Activated T-helper 17 cell treated with anti-CD3 and anti-CD28 coated beads, Interleukin-2, amount 50 U/mL, for 72 hours (primary cell): ENCODE results near the gene SAMD1. TPM values are rescaled to one million over a fixed set of nuclear protein-coding genes. Genes with fewer than 3 reads are reported as not detected.
"Not testable (repeated sequence)": the region's sequence is repeated elsewhere in the genome, so short reads cannot be mapped to it uniquely, and the experiment has no call there.

Experiments
- ATAC-seq: fragments of 150-1000 bp; cut with Tn5 transposase; replicated peaks from 2 replicates; pipeline ENCODE4 v1.10.0; 2021; ENCODE audit warnings: mild to moderate bottlenecking, moderate library complexity
- H3K27ac Mint-ChIP-seq: one replicate; pipeline ENCODE4 v1.8.0; 2022; ENCODE audit warnings: mixed read lengths
- H3K27me3 Mint-ChIP-seq: one replicate; pipeline ENCODE4 v1.8.0; 2022; ENCODE audit warnings: mixed read lengths
- H3K36me3 Mint-ChIP-seq: one replicate; pipeline ENCODE4 v1.8.0; 2022; ENCODE audit warnings: low read depth, mild to moderate bottlenecking, mixed read lengths
- H3K4me1 Mint-ChIP-seq: one replicate; pipeline ENCODE4 v1.8.0; 2022; ENCODE audit warnings: mixed read lengths
- H3K4me3 Mint-ChIP-seq: one replicate; pipeline ENCODE4 v1.8.0; 2022; ENCODE audit warnings: mild to moderate bottlenecking, mixed read lengths
- H3K9me3 Mint-ChIP-seq: one replicate; pipeline ENCODE4 v1.8.0; 2022; ENCODE audit warnings: mixed read lengths
- total RNA-seq, 2 donors: library from RNA; stranded (reverse); gene quantifications; one replicate each; pipeline ENCODE4 v1.2.3, GENCODE V29; 2022

Gene SAMD1
- total RNA-seq, 2 donors from 2014 or later: 62.1 to 77.5 TPM

- Mint-ChIP-seq H3K9me3 (no peaks in the 10 kb centered on the region), H3K36me3 (peaks cover 51% of the 10 kb centered on the region), H3K4me1 (no peaks in the 10 kb centered on the region), H3K4me3 (no peak overlapping the region), H3K27me3 (peaks cover 2% of the 10 kb centered on the region), H3K27ac (no peak overlapping the region)
- no peak for ATAC-seq
Measured at GRCh38 chr19:14053032-14053431, 37.5 kb downstream of the SAMD1 start.

- H3K4me1 Mint-ChIP-seq: no peaks in the 10 kb centered on the region
- no peak for ATAC-seq
- no peaks in the 10 kb centered on the region for H3K27me3 Mint-ChIP-seq
- H3K4me3 Mint-ChIP-seq: no peak overlapping the region
- no peaks in the 10 kb centered on the region for H3K9me3 Mint-ChIP-seq
- peaks cover 56% of the 10 kb centered on the region for H3K36me3 Mint-ChIP-seq
- H3K27ac Mint-ChIP-seq: peak overlapping the region; percentile 60
Measured at GRCh38 chr19:14052470-14052869, 38.1 kb downstream of the SAMD1 start.

- Mint-ChIP-seq H3K36me3 (peaks cover 61% of the 10 kb centered on the region), H3K4me3 (no peak overlapping the region), H3K27ac (peak overlapping the region; percentile 60), H3K9me3 (no peaks in the 10 kb centered on the region), H3K27me3 (no peaks in the 10 kb centered on the region), H3K4me1 (no peaks in the 10 kb centered on the region)
- ATAC-seq: no peak
Measured at GRCh38 chr19:14051980-14052379, 38.6 kb downstream of the SAMD1 start.

GRCh38 chr19:14050961-14051360, 39.6 kb downstream of the SAMD1 start:
- H3K4me1 Mint-ChIP-seq, H3K4me3 Mint-ChIP-seq, H3K27ac Mint-ChIP-seq, H3K9me3 Mint-ChIP-seq, H3K27me3 Mint-ChIP-seq, ATAC-seq: not testable (repeated sequence)
- peaks cover 71% of the 10 kb centered on the region for H3K36me3 Mint-ChIP-seq

DNA sequence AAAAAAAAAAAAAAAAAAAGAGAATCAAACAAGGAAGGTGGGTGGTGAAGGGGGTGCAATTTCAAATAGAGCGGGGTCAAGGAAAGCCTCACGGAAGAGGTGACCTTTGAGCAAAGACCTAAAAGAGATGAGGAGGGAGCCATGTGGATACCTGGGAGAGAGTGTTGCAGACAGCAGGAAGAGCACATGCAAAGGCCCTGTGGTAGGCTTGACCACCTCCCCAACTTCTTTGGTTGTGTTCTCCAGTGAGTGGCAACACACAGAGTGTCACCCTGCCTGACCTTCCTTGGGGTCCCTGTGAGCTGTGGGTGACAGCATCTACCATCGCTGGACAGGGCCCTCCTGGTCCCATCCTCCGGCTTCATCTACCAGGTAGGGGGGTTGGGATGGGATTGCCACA, 40.0 kb downstream of the SAMD1 start:
- peaks cover 76% of the 10 kb centered on the region for H3K36me3 Mint-ChIP-seq
- H3K4me1 Mint-ChIP-seq: no peaks in the 10 kb centered on the region
- no peaks in the 10 kb centered on the region for H3K27me3 Mint-ChIP-seq
- ATAC-seq: no peak
- H3K4me3 Mint-ChIP-seq: no peak overlapping the region
- no peaks in the 10 kb centered on the region for H3K9me3 Mint-ChIP-seq
- no peak overlapping the region for H3K27ac Mint-ChIP-seq

GRCh38 chr19:14048443-14049153, 42.0 kb downstream of the SAMD1 start:
- no peaks in the 10 kb centered on the region for H3K9me3 Mint-ChIP-seq
- no peaks in the 10 kb centered on the region for H3K4me1 Mint-ChIP-seq
- no peak overlapping the region for H3K4me3 Mint-ChIP-seq
- no peak overlapping the region for H3K27ac Mint-ChIP-seq
- peaks cover 92% of the 10 kb centered on the region for H3K36me3 Mint-ChIP-seq
- ATAC-seq: peak; percentile 87
- H3K27me3 Mint-ChIP-seq: no peaks in the 10 kb centered on the region

GRCh38 chr19:14047866-14048265, 42.7 kb downstream of the SAMD1 start:
- not testable (repeated sequence) for H3K27me3 Mint-ChIP-seq, H3K4me3 Mint-ChIP-seq, H3K27ac Mint-ChIP-seq, ATAC-seq, H3K4me1 Mint-ChIP-seq, H3K9me3 Mint-ChIP-seq
- peaks cover 95% of the 10 kb centered on the region for H3K36me3 Mint-ChIP-seq

GRCh38 chr19:14042659-14043608, 47.6 kb downstream of the SAMD1 start:
- peaks cover 94% of the 10 kb centered on the region for H3K36me3 Mint-ChIP-seq
- H3K9me3 Mint-ChIP-seq, H3K27me3 Mint-ChIP-seq, H3K4me3 Mint-ChIP-seq, H3K4me1 Mint-ChIP-seq: not testable (repeated sequence)
- peak overlapping the region; percentile 83 for H3K27ac Mint-ChIP-seq
- peak; percentile 61 for ATAC-seq

GRCh38 chr19:14039181-14039580, 51.4 kb downstream of the SAMD1 start:
- Mint-ChIP-seq H3K9me3 (no peaks in the 10 kb centered on the region), H3K27ac (no peak overlapping the region), H3K27me3 (no peaks in the 10 kb centered on the region), H3K36me3 (peaks cover 89% of the 10 kb centered on the region), H3K4me1 (peaks cover 2% of the 10 kb centered on the region), H3K4me3 (no peak overlapping the region)
- ATAC-seq: no peak

Other genes with a start within 250 kb of the SAMD1 start
- gene NANOS3, start 213.6 kb downstream of the SAMD1 start, total RNA-seq: 1 to 10 TPM; 1.2 to 3.6 TPM
- 10 to 100 TPM in 1 of 2 donors, 1 to 10 TPM in 1; 4.8 to 12.5 TPM for gene BRME1, start 184.6 kb downstream of the SAMD1 start, total RNA-seq
- gene CC2D1A, start 184.6 kb downstream of the SAMD1 start, total RNA-seq: 10 to 100 TPM; 34.6 to 35.4 TPM
- gene PODNL1, start 152.3 kb downstream of the SAMD1 start, total RNA-seq: 1 to 10 TPM in 1 of 2 donors, under 1 TPM in 1; 0.90 to 1.0 TPM
- 10 to 100 TPM; 60.9 to 67.7 TPM for gene DCAF15, start 138.2 kb downstream of the SAMD1 start, total RNA-seq
- gene RFX1, start 84.4 kb downstream of the SAMD1 start, total RNA-seq: 10 to 100 TPM; 12.6 to 12.9 TPM
- not detected for gene RLN3, start 62.6 kb downstream of the SAMD1 start, total RNA-seq
- 10 to 100 TPM; 52.1 to 53.9 TPM for gene IL27RA, start 59.0 kb downstream of the SAMD1 start, total RNA-seq
- not detected for gene PALM3, start 28.7 kb downstream of the SAMD1 start, total RNA-seq
- 1 to 10 TPM; 1.5 to 4.1 TPM for gene MISP3, start 18.0 kb downstream of the SAMD1 start, total RNA-seq
- gene C19orf67, start 5.0 kb downstream of the SAMD1 start, total RNA-seq: under 1 TPM in 1 of 2 donors, not detected in 1; 0.42 TPM
- gene PRKACA, start 27.0 kb upstream of the SAMD1 start, total RNA-seq: 10 to 100 TPM; 43.1 to 69.5 TPM
- gene ASF1B, start 45.8 kb upstream of the SAMD1 start, total RNA-seq: 10 to 100 TPM; 62.6 to 73.7 TPM
- 1 to 10 TPM; 3.9 to 8.4 TPM for gene ADGRL1, start 115.4 kb upstream of the SAMD1 start, total RNA-seq